Colon (tissue), 2 donors: ENCODE data around the gene KLF16.

ENCODE experiments used
- FAIRE-seq: peaks from 2 replicates; lab custom pipeline; 2012; peaks lifted over from hg19 to GRCh38; lab: Jason Lieb, UNC
- donor health status: control.
- donor health status: control.

KLF16 gene

GRCh38 chr19:1819341-1820255 is 43.8 kb downstream of the KLF16 start:
- no peak for FAIRE-seq

GRCh38 chr19:1818549-1819195 is 44.7 kb downstream of the KLF16 start:
- no peak for FAIRE-seq

- no peak for FAIRE-seq
Observed at GRCh38 chr19:1817553-1818179, 45.7 kb downstream of the KLF16 start.

GRCh38 chr19:1816530-1817298 is 46.7 kb downstream of the KLF16 start:
- no peak for FAIRE-seq

- no peak for FAIRE-seq
Observed at GRCh38 chr19:1815605-1816529, 47.5 kb downstream of the KLF16 start.

GRCh38 chr19:1814833-1815604 is 48.4 kb downstream of the KLF16 start:
- no peak for FAIRE-seq

- FAIRE-seq: no peak
Observed at GRCh38 chr19:1814391-1814790, 49.0 kb downstream of the KLF16 start.

- FAIRE-seq: no peak
Observed at GRCh38 chr19:1813192-1814182, 49.9 kb downstream of the KLF16 start.

GRCh38 chr19:1812426-1813191 is 50.8 kb downstream of the KLF16 start:
- no peak for FAIRE-seq

- no peak for FAIRE-seq
Observed at GRCh38 chr19:1811942-1812425, 51.4 kb downstream of the KLF16 start, which contains the start of gene ATP8B3. Gene ATP8B3, minus strand, starts transcription at chr19:1812276. Its CDS starts 540 bp downstream, at chr19:1811736.

GRCh38 chr19:1811472-1811894 is 51.9 kb downstream of the KLF16 start:
- no peak for FAIRE-seq

GRCh38 chr19:1810439-1811160 is 52.8 kb downstream of the KLF16 start:
- no peak for FAIRE-seq

GRCh38 chr19:1809678-1810077 is 53.7 kb downstream of the KLF16 start:
- FAIRE-seq: no peak

GRCh38 chr19:1808395-1808731 is 55.0 kb downstream of the KLF16 start:
- FAIRE-seq: no peak

- no peak for FAIRE-seq
Observed at GRCh38 chr19:1807695-1808394, 55.5 kb downstream of the KLF16 start.

GRCh38 chr19:1807030-1807694 is 56.2 kb downstream of the KLF16 start:
- no peak for FAIRE-seq
